ENCODE measurements around the gene SETD1A.

The SETD1A gene

DNA sequence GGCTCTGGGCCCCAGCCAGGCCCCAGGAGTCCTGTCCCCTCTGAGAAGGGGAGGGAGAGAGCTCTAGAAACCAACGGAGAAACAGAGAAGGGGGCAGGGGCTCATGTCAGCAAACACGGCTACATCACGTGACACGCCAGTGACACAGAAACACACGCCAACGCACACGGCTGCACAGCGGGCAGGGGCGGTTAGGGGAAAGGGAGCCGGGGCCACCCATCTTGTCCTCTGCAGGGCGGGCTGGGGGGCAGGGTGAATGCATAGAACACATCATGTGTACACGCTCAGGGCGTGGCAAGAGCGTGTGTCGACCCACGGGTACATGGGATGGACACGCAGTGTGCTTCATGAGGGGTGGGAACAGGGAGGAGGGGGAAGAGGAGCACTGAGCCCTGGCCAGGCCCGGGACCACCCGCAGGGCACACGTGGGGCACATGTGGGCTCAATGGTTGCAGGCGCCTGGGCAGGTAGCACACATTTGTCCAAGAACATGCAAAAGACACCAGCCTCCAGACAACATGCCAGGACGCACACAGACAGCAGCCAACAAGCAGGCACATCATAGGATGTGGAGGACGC, 32.0 kb downstream of the SETD1A start:
- TF ChIP-seq, protein P1, sequence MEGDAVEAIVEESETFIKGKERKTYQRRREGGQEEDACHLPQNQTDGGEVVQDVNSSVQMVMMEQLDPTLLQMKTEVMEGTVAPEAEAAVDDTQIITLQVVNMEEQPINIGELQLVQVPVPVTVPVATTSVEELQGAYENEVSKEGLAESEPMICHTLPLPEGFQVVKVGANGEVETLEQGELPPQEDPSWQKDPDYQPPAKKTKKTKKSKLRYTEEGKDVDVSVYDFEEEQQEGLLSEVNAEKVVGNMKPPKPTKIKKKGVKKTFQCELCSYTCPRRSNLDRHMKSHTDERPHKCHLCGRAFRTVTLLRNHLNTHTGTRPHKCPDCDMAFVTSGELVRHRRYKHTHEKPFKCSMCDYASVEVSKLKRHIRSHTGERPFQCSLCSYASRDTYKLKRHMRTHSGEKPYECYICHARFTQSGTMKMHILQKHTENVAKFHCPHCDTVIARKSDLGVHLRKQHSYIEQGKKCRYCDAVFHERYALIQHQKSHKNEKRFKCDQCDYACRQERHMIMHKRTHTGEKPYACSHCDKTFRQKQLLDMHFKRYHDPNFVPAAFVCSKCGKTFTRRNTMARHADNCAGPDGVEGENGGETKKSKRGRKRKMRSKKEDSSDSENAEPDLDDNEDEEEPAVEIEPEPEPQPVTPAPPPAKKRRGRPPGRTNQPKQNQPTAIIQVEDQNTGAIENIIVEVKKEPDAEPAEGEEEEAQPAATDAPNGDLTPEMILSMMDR (IDR thresholded peaks at IDR 0.05; ENCODE audit: low read depth, low read length) = no peak
- H3K4me3 ChIP-seq (ENCODE audit: low read depth, low read length) = no peak overlapping the region

DNA sequence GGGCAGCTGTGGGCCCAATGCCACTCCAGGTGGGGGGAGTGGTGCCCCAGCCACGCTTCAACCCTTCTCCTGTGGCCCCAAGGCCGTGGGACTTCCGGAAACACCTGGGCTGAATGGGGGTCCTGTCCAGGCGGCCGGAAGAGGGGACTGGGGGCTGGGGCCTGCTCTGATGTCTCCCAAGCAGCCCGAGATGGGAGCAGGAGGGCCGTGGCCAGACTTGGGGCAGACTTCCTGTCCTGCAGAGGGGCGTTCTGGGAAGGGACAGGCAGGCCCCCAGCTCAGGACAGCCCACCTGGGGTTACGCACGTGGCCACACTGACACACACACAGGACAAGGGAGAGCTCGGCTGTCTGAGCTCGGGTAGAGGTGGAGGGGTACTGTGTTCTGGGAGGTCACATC, 32.6 kb downstream of the SETD1A start:
- H3K4me3 ChIP-seq (ENCODE audit: low read depth, low read length) = no peak overlapping the region
- TF ChIP-seq, protein P1 (IDR thresholded peaks at IDR 0.05; ENCODE audit: low read depth, low read length) = no peak

DNA sequence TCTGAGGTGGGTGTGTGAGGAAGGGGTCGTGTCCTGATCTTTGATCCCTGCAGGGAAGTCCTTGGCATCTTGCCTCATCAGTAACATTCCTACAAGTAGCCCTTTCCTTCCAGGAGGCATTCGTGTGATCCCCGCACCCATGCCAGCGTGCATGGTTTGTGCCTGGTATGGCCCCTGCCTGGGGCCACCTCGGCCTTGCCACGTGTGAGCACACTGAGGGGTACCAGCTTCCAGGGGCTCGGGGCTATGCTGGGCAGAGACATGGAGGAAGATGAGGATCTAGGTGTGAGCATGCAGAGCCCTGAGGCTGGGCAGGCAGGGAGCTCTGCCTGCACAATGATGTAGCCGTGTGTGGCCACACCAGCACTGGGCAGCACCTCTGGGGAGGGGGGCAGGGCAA, 33.5 kb downstream of the SETD1A start:
- H3K4me3 ChIP-seq (ENCODE audit: low read depth, low read length) = no peak overlapping the region

DNA sequence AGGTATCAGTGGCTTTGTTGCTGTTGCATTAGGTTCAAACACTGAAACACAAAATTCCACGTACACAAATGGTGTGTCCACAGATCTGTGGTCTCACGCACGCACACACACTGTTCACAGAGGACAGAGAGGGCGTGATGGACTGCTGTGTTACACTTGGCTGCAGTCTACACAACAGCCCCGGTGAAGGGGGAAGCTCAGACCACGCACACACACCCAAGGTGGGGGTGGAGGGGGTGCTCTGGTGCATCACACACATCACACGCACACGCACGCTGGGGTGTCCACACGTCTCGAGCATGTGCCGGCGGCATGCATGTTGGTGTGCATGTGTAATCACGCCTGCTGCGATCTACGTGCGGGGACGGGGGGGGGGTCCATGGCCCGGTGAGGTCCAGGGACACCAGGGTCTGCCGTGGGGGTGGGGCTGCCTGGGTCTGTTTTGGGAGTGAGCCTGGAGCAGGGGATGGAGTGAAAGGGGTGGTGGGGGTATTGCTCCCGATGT, 34.8 kb downstream of the SETD1A start:
- H3K4me3 ChIP-seq (ENCODE audit: low read depth, low read length) = no peak overlapping the region
- TF ChIP-seq, protein P1 (IDR thresholded peaks at IDR 0.05; ENCODE audit: low read depth, low read length) = no peak

More for the DNA sequence above, 33.5 kb downstream of the SETD1A start:
- TF ChIP-seq, protein P1 (IDR thresholded peaks at IDR 0.05; ENCODE audit: low read depth, low read length) = no peak

DNA sequence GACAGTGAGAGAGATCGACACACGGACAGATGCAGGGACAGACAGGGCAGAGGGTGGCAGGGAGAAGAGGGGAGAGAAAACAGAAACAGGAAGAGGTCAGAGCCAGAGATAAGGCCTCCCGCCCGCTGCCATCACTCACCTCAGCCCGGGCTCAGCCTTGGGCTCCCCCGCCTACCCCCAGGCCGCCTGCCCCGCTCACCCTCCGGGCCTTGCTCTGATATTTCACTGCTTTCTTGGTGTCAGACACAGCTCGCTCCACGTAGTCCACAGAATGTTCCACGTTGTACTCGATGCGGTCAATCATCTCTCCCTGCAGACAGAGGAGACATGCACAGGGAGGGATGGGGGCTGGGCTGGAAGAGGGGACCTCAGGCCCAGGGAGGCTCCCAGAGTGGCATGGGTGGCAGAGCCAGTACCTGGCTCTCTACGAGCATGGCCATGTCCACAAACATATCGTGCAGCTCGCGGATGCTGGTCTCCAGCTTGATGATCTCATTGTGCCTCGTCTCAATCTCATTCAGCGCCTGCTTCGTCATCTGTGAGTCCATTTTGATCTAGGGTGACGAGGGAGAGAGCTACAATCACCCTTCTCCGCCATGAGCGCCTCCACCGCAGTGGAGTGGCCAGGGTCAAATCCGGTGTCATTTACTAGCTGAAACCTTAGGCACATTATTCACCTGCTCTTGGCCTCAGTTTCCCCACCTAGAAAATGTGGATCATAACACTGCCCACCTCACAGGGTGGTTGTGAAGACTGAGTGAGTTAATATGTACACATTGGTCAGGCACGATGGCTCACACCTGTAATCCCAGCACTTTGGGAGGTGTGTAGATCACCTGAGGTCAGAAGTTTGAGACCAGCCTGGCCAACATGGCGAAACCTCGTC, 35.6 kb downstream of the SETD1A start:
- TF ChIP-seq, protein P1 (IDR thresholded peaks at IDR 0.05; ENCODE audit: low read depth, low read length) = no peak

DNA sequence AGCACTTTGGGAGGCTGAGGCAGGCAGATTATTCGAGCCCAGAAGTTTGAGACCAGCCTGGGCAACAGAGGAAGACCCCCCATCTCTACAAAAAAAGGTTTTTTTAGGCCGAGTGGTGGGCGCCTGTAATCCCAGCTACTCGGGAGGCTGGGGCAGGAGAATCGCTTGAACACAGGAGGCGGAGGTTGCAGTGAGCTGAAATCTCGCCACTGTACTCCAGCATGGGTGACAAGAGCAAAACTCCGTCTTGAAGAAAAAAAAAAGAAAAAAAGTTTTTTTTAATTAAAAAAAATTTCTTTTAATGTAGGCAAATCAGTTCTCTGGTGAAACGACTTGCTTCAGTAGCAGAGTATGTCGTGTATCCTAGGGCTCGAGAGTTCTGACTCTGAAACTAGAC, 38.4 kb downstream of the SETD1A start:
- TF ChIP-seq, protein P1 (IDR thresholded peaks at IDR 0.05; ENCODE audit: low read depth, low read length) = no peak
- no peak overlapping the region for H3K4me3 ChIP-seq (ENCODE audit: low read depth, low read length)

More for the DNA sequence above, 35.6 kb downstream of the SETD1A start:
- no peak overlapping the region for H3K4me3 ChIP-seq (ENCODE audit: low read depth, low read length)

All from WI38 (cell line).